T-helper 1 cell treated with Interleukin-12 subunit alpha and Interleukin-12 subunit beta and Interleukin-4 antibody, amounts not matched to agents 30 μg/mL and 1 μg/mL, for 36 hours (primary cell): ENCODE measurements around the gene ACOX3.

Experiments used
- H3K27ac Mint-ChIP-seq: one replicate; pipeline ENCODE4 v1.8.0; 2021; ENCODE audit warnings: mild to moderate bottlenecking, mixed read lengths
- H3K27me3 Mint-ChIP-seq: one replicate; pipeline ENCODE4 v1.8.0; 2021; ENCODE audit warnings: low read depth, mixed read lengths
- H3K36me3 Mint-ChIP-seq: one replicate; pipeline ENCODE4 v1.8.0; 2021; ENCODE audit warnings: low read depth, mixed read lengths
- H3K4me1 Mint-ChIP-seq: one replicate; pipeline ENCODE4 v1.8.0; 2021; ENCODE audit warnings: low read depth, mixed read lengths
- H3K4me3 Mint-ChIP-seq: one replicate; pipeline ENCODE4 v1.8.0; 2021; ENCODE audit warnings: mild to moderate bottlenecking, moderate library complexity, mixed read lengths
- H3K9me3 Mint-ChIP-seq: one replicate; pipeline ENCODE4 v1.8.0; 2021; ENCODE audit warnings: mixed read lengths

Gene ACOX3

GRCh38 chr4:8399298-8399697 is 41.2 kb downstream of the ACOX3 start:
- no peaks in the 10 kb centered on the region for H3K4me1 Mint-ChIP-seq
- H3K27me3 Mint-ChIP-seq: no peaks in the 10 kb centered on the region
- H3K27ac Mint-ChIP-seq: no peak overlapping the region
- no peaks in the 10 kb centered on the region for H3K36me3 Mint-ChIP-seq
- H3K9me3 Mint-ChIP-seq: no peaks in the 10 kb centered on the region
- H3K4me3 Mint-ChIP-seq: no peak overlapping the region

- Mint-ChIP-seq H3K36me3 (no peaks in the 10 kb centered on the region), H3K4me1 (no peaks in the 10 kb centered on the region), H3K9me3 (no peaks in the 10 kb centered on the region), H3K27ac (no peak overlapping the region), H3K27me3 (no peaks in the 10 kb centered on the region), H3K4me3 (no peak overlapping the region)
Measured at GRCh38 chr4:8398347-8398746, 42.2 kb downstream of the ACOX3 start.

GRCh38 chr4:8396762-8397406 is 43.6 kb downstream of the ACOX3 start:
- H3K27me3 Mint-ChIP-seq: no peaks in the 10 kb centered on the region
- H3K27ac Mint-ChIP-seq: no peak overlapping the region
- H3K4me1 Mint-ChIP-seq: peaks cover 1% of the 10 kb centered on the region
- H3K9me3 Mint-ChIP-seq: no peaks in the 10 kb centered on the region
- no peak overlapping the region for H3K4me3 Mint-ChIP-seq
- no peaks in the 10 kb centered on the region for H3K36me3 Mint-ChIP-seq

- Mint-ChIP-seq H3K27me3 (no peaks in the 10 kb centered on the region), H3K4me1 (peaks cover 1% of the 10 kb centered on the region), H3K36me3 (no peaks in the 10 kb centered on the region), H3K4me3 (no peak overlapping the region), H3K27ac (no peak overlapping the region), H3K9me3 (no peaks in the 10 kb centered on the region)
Measured at GRCh38 chr4:8395504-8396296, 44.8 kb downstream of the ACOX3 start.

GRCh38 chr4:8394806-8395205 is 45.7 kb downstream of the ACOX3 start:
- H3K4me3 Mint-ChIP-seq: no peak overlapping the region

GRCh38 chr4:8394061-8394519 is 46.4 kb downstream of the ACOX3 start:
- no peak overlapping the region for H3K27ac Mint-ChIP-seq
- peaks cover 1% of the 10 kb centered on the region for H3K4me1 Mint-ChIP-seq
- no peaks in the 10 kb centered on the region for H3K9me3 Mint-ChIP-seq
- H3K36me3 Mint-ChIP-seq: no peaks in the 10 kb centered on the region
- no peaks in the 10 kb centered on the region for H3K27me3 Mint-ChIP-seq
- no peak overlapping the region for H3K4me3 Mint-ChIP-seq

More at GRCh38 chr4:8394806-8395205, 45.7 kb downstream of the ACOX3 start:
- Mint-ChIP-seq H3K27me3 (no peaks in the 10 kb centered on the region), H3K9me3 (no peaks in the 10 kb centered on the region), H3K4me1 (peaks cover 1% of the 10 kb centered on the region), H3K36me3 (no peaks in the 10 kb centered on the region), H3K27ac (no peak overlapping the region)

GRCh38 chr4:8393593-8394038 is 46.9 kb downstream of the ACOX3 start:
- Mint-ChIP-seq H3K27me3 (no peaks in the 10 kb centered on the region), H3K36me3 (no peaks in the 10 kb centered on the region), H3K4me3 (no peak overlapping the region)

GRCh38 chr4:8392591-8393190 is 47.8 kb downstream of the ACOX3 start:
- Mint-ChIP-seq H3K9me3 (no peaks in the 10 kb centered on the region), H3K4me3 (no peak overlapping the region), H3K27ac (no peak overlapping the region), H3K27me3 (no peaks in the 10 kb centered on the region), H3K4me1 (peaks cover 1% of the 10 kb centered on the region), H3K36me3 (no peaks in the 10 kb centered on the region)

More at GRCh38 chr4:8393593-8394038, 46.9 kb downstream of the ACOX3 start:
- no peak overlapping the region for H3K27ac Mint-ChIP-seq
- H3K9me3 Mint-ChIP-seq: no peaks in the 10 kb centered on the region
- H3K4me1 Mint-ChIP-seq: peaks cover 1% of the 10 kb centered on the region

GRCh38 chr4:8391972-8392371 is 48.6 kb downstream of the ACOX3 start:
- Mint-ChIP-seq H3K27ac (no peak overlapping the region), H3K9me3 (no peaks in the 10 kb centered on the region), H3K4me3 (no peak overlapping the region), H3K4me1 (peaks cover 1% of the 10 kb centered on the region), H3K36me3 (no peaks in the 10 kb centered on the region), H3K27me3 (no peaks in the 10 kb centered on the region)

GRCh38 chr4:8391071-8391470 is 49.5 kb downstream of the ACOX3 start:
- Mint-ChIP-seq H3K27ac (no peak overlapping the region), H3K27me3 (no peaks in the 10 kb centered on the region), H3K36me3 (no peaks in the 10 kb centered on the region), H3K9me3 (no peaks in the 10 kb centered on the region), H3K4me3 (no peak overlapping the region), H3K4me1 (peaks cover 1% of the 10 kb centered on the region)

GRCh38 chr4:8390577-8390976 is 49.9 kb downstream of the ACOX3 start:
- Mint-ChIP-seq H3K27ac (no peak overlapping the region), H3K36me3 (no peaks in the 10 kb centered on the region), H3K27me3 (no peaks in the 10 kb centered on the region), H3K9me3 (no peaks in the 10 kb centered on the region), H3K4me1 (peaks cover 1% of the 10 kb centered on the region), H3K4me3 (no peak overlapping the region)

- H3K36me3 Mint-ChIP-seq: peaks cover 3% of the 10 kb centered on the region
- no peak overlapping the region for H3K4me3 Mint-ChIP-seq
- H3K27ac Mint-ChIP-seq: no peak overlapping the region
- no peaks in the 10 kb centered on the region for H3K27me3 Mint-ChIP-seq
- no peaks in the 10 kb centered on the region for H3K9me3 Mint-ChIP-seq
- H3K4me1 Mint-ChIP-seq: peaks cover 1% of the 10 kb centered on the region
Measured at GRCh38 chr4:8388528-8388870, 52.0 kb downstream of the ACOX3 start.

- peaks cover 3% of the 10 kb centered on the region for H3K36me3 Mint-ChIP-seq
- peaks cover 1% of the 10 kb centered on the region for H3K4me1 Mint-ChIP-seq
- H3K4me3 Mint-ChIP-seq: no peak overlapping the region
- H3K27me3 Mint-ChIP-seq: no peaks in the 10 kb centered on the region
- no peak overlapping the region for H3K27ac Mint-ChIP-seq
- no peaks in the 10 kb centered on the region for H3K9me3 Mint-ChIP-seq
Measured at GRCh38 chr4:8387615-8388527, 52.7 kb downstream of the ACOX3 start.

GRCh38 chr4:8387194-8387593 is 53.3 kb downstream of the ACOX3 start:
- H3K9me3 Mint-ChIP-seq: no peaks in the 10 kb centered on the region
- no peak overlapping the region for H3K27ac Mint-ChIP-seq
- peaks cover under 1% of the 10 kb centered on the region for H3K4me1 Mint-ChIP-seq
- H3K27me3 Mint-ChIP-seq: no peaks in the 10 kb centered on the region
- no peak overlapping the region for H3K4me3 Mint-ChIP-seq
- H3K36me3 Mint-ChIP-seq: peaks cover 3% of the 10 kb centered on the region
